WTC11 (cell line): ENCODE measurements around the gene BNIP1. TPM values are rescaled to one million over a fixed set of nuclear protein-coding genes. Genes with fewer than 3 reads are reported as not detected.

Experiments used
- ATAC-seq: fragments of 200-7000 bp; cut with Tn5 transposase; 2 replicates; pipeline ENCODE4 v1.10.0; 2021; ENCODE audit warnings: mild to moderate bottlenecking, moderate library complexity
- CTCF ChIA-PET: fragments of 300-600 bp; sonication (Branson Sonifier 250); formaldehyde crosslinking; loops from one replicate; lab custom pipeline; 2021; ENCODE audit warnings: antibody characterized with exemption; lab: Charles Lee
- POLR2A ChIA-PET: fragments of 350-600 bp; sonication (Branson Sonifier 250); formaldehyde crosslinking; loops from one replicate; lab custom pipeline; 2021; ENCODE audit warnings: antibody characterized with exemption; lab: Charles Lee
- DNase-seq: peaks from one replicate; pipeline ENCODE4 v3.0.0; 2021; ENCODE audit warnings: low spot score
- H3K27ac Mint-ChIP-seq: 2 replicates; pipeline ENCODE4 v1.8.0; 2021; ENCODE audit warnings: mixed read lengths
- H3K27me3 Mint-ChIP-seq: 2 replicates; pipeline ENCODE4 v1.8.0; 2021; ENCODE audit warnings: low read depth, mild to moderate bottlenecking, moderate library complexity, mixed read lengths
- H3K36me3 Mint-ChIP-seq: 2 replicates; pipeline ENCODE4 v1.8.0; 2021; ENCODE audit warnings: mixed read lengths
- H3K4me1 Mint-ChIP-seq: 2 replicates; pipeline ENCODE4 v1.8.0; 2022; ENCODE audit warnings: mixed read lengths
- H3K4me3 Mint-ChIP-seq: 2 replicates; pipeline ENCODE4 v1.8.0; 2021; ENCODE audit warnings: mild to moderate bottlenecking, moderate library complexity, mixed read lengths
- H3K9me3 Mint-ChIP-seq: 2 replicates; pipeline ENCODE4 v1.8.0; 2021; ENCODE audit warnings: mixed read lengths
- ATF1 ChIP-seq: sonication (generic); formaldehyde crosslinking; IDR thresholded peaks from 2 replicates; pipeline ENCODE4 v1.8.1; 2023; ENCODE audit warnings: mild to moderate bottlenecking, moderate library complexity, missing genetic modification reagents
- CREB1 ChIP-seq: sonication (generic); formaldehyde crosslinking; IDR thresholded peaks from 2 replicates; pipeline ENCODE4 v1.8.0; 2023; ENCODE audit warnings: mild to moderate bottlenecking, missing genetic modification reagents
- ELF4 ChIP-seq: sonication (generic); formaldehyde crosslinking; IDR thresholded peaks from 2 replicates; pipeline ENCODE4 v1.8.1; 2022; ENCODE audit warnings: low read depth, mild to moderate bottlenecking, moderate library complexity, missing genetic modification reagents
- ESRRA ChIP-seq: sonication (generic); formaldehyde crosslinking; IDR thresholded peaks from 2 replicates; pipeline ENCODE4 v1.8.1; 2022; ENCODE audit warnings: mild to moderate bottlenecking, missing genetic modification reagents, borderline replicate concordance
- FOXP1 ChIP-seq: sonication (generic); formaldehyde crosslinking; IDR thresholded peaks from 2 replicates; pipeline ENCODE4 v1.8.0; 2022; ENCODE audit warnings: missing genetic modification reagents, mild to moderate bottlenecking, moderate library complexity, borderline replicate concordance
- GRHL2 ChIP-seq: fragments of 250-450 bp; sonication (Bioruptor Pico); IDR thresholded peaks from 2 replicates; pipeline ENCODE4 v1.8.0; 2022; ENCODE audit warnings: mild to moderate bottlenecking, moderate library complexity; ENCODE audit not compliant: insufficient replicate concordance, severe bottlenecking
- IRF2 ChIP-seq: sonication (generic); formaldehyde crosslinking; IDR thresholded peaks from 2 replicates; pipeline ENCODE4 v1.8.0; 2022; ENCODE audit warnings: low read depth, missing genetic modification reagents, borderline replicate concordance
- JUN ChIP-seq: sonication (generic); formaldehyde crosslinking; IDR thresholded peaks from 2 replicates; pipeline ENCODE4 v1.8.0; 2023; ENCODE audit warnings: mild to moderate bottlenecking, missing genetic modification reagents
- KAT7 ChIP-seq: sonication (generic); formaldehyde crosslinking; IDR thresholded peaks from 2 replicates; pipeline ENCODE4 v1.8.1; 2023; ENCODE audit warnings: missing genetic modification reagents, mild to moderate bottlenecking, borderline replicate concordance
- NR3C1 ChIP-seq: sonication (generic); formaldehyde crosslinking; conservative IDR thresholded peaks from 2 replicates; pipeline ENCODE4 v1.8.1; 2023; ENCODE audit warnings: low read depth, mild to moderate bottlenecking, missing genetic modification reagents
- TCF7 ChIP-seq: sonication (generic); formaldehyde crosslinking; IDR thresholded peaks from 2 replicates; pipeline ENCODE4 v1.8.0; 2022; ENCODE audit warnings: mild to moderate bottlenecking, low read depth, missing genetic modification reagents, moderate library complexity
- TEAD1 ChIP-seq: sonication (generic); formaldehyde crosslinking; IDR thresholded peaks from 2 replicates; pipeline ENCODE4 v1.8.0; 2022; ENCODE audit warnings: mild to moderate bottlenecking, missing genetic modification reagents
- ZNF671 ChIP-seq: fragments of 250-450 bp; sonication (Bioruptor Pico); IDR thresholded peaks from 2 replicates; pipeline ENCODE4 v1.8.0; 2021; ENCODE audit warnings: mild to moderate bottlenecking
- total RNA-seq: library from RNA; stranded (reverse); gene quantifications from 3 replicates; pipeline ENCODE4 v1.2.3, GENCODE V29; 2021
- TF ChIP-seq, protein P1 (sequence below): sonication (generic); formaldehyde crosslinking; IDR thresholded peaks from 2 replicates; pipeline ENCODE4 v1.8.1; 2022; ENCODE audit warnings: mild to moderate bottlenecking, moderate library complexity, missing genetic modification reagents
- TF ChIP-seq, protein P2 (sequence below): sonication (generic); formaldehyde crosslinking; IDR thresholded peaks from 2 replicates; pipeline ENCODE4 v1.8.1; 2023; ENCODE audit warnings: mild to moderate bottlenecking, missing genetic modification reagents
- TF ChIP-seq, protein P3 (sequence below): sonication (generic); formaldehyde crosslinking; IDR thresholded peaks from 2 replicates; pipeline ENCODE4 v1.8.1; 2023; ENCODE audit warnings: mild to moderate bottlenecking, missing genetic modification reagents, moderate library complexity
- TF ChIP-seq, protein P4 (sequence below): sonication (generic); formaldehyde crosslinking; IDR thresholded peaks from 2 replicates; pipeline ENCODE4 v1.8.0; 2022; ENCODE audit warnings: mild to moderate bottlenecking, missing genetic modification reagents
- TF ChIP-seq, protein P5 (sequence below): sonication (generic); formaldehyde crosslinking; IDR thresholded peaks from 2 replicates; pipeline ENCODE4 v1.8.0; 2022; ENCODE audit warnings: mild to moderate bottlenecking, missing genetic modification reagents
- TF ChIP-seq, protein P6 (sequence below): sonication (generic); formaldehyde crosslinking; conservative IDR thresholded peaks from 2 replicates; pipeline ENCODE4 v1.8.1; 2023; ENCODE audit warnings: mild to moderate bottlenecking, low read depth, missing genetic modification reagents, moderate library complexity
- TF ChIP-seq, protein P7 (sequence below): sonication (generic); formaldehyde crosslinking; IDR thresholded peaks from 2 replicates; pipeline ENCODE4 v1.8.0; 2023; ENCODE audit warnings: mild to moderate bottlenecking, missing genetic modification reagents
- TF ChIP-seq, protein P8 (sequence below): sonication (generic); formaldehyde crosslinking; IDR thresholded peaks from 2 replicates; pipeline ENCODE4 v1.8.1; 2023; ENCODE audit warnings: mild to moderate bottlenecking, missing genetic modification reagents
- TF ChIP-seq, protein P9 (sequence below): sonication (generic); formaldehyde crosslinking; IDR thresholded peaks from 2 replicates; pipeline ENCODE4 v1.8.1; 2023; ENCODE audit warnings: mild to moderate bottlenecking, missing genetic modification reagents, moderate library complexity

BNIP1 gene
- total RNA-seq, 1 experiment from 2014 or later, result 15.4 TPM

DNA sequence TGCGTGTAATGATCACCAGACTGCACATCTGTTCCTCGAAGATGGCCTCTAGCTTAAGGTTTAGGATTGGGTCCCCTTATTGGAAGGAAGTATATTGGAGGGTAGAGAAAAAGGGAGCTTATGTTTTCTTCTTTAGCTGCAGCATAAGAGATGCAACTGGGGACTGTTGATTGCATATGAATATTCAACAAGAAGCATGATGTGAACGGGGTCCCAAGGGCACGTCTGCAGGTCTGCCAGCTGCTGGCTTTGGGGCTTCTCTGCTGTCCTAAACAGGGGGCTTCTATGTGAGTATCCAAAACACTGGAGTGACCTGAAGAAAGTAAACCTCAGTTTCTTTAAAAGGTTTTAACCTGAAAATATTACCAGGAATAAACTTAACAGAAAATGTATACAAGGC, 3.6 kb upstream of the BNIP1 start:
- peaks cover 31% of the 10 kb centered on the region for H3K4me1 Mint-ChIP-seq
- H3K27me3 Mint-ChIP-seq, result no peaks in the 10 kb centered on the region; the same call in 1 of the 2 replicates
- H3K27ac Mint-ChIP-seq, result no peak overlapping the region
- CTCF ChIA-PET, result interaction anchor here (1.1 to 2.8 kb wide), 4 partner anchors 84 to 424 kb away, joined by 3 to 11 read pairs (median 4); no protein-coding TSS in a partner anchor
- H3K4me3 Mint-ChIP-seq, result no peak overlapping the region
- 0 out of 2 replicates have a peak, but pooled peaks cover 2% of the 10 kb centered on the region for H3K9me3 Mint-ChIP-seq
- no peak for ATAC-seq
- DNase-seq, result no peak
- TF ChIP-seq ELF4 (no peak), GRHL2 (CRISPR knock-in tag) (no peak), TCF7 (CRISPR knock-in tag) (no peak), KAT7 (no peak), JUN (no peak), ZNF671 (CRISPR knock-in tag) (no peak), ATF1 (CRISPR knock-in tag) (no peak), IRF2 (CRISPR knock-in tag) (no peak), FOXP1 (CRISPR knock-in tag) (no peak), CREB1 (CRISPR knock-in tag) (no peak)
- TF ChIP-seq, protein P1, sequence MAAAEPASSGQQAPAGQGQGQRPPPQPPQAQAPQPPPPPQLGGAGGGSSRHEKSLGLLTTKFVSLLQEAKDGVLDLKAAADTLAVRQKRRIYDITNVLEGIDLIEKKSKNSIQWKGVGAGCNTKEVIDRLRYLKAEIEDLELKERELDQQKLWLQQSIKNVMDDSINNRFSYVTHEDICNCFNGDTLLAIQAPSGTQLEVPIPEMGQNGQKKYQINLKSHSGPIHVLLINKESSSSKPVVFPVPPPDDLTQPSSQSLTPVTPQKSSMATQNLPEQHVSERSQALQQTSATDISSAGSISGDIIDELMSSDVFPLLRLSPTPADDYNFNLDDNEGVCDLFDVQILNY (CRISPR knock-in tag), result no peak
- TF ChIP-seq, protein P2, sequence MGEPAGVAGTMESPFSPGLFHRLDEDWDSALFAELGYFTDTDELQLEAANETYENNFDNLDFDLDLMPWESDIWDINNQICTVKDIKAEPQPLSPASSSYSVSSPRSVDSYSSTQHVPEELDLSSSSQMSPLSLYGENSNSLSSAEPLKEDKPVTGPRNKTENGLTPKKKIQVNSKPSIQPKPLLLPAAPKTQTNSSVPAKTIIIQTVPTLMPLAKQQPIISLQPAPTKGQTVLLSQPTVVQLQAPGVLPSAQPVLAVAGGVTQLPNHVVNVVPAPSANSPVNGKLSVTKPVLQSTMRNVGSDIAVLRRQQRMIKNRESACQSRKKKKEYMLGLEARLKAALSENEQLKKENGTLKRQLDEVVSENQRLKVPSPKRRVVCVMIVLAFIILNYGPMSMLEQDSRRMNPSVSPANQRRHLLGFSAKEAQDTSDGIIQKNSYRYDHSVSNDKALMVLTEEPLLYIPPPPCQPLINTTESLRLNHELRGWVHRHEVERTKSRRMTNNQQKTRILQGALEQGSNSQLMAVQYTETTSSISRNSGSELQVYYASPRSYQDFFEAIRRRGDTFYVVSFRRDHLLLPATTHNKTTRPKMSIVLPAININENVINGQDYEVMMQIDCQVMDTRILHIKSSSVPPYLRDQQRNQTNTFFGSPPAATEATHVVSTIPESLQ (CRISPR knock-in tag), result no peak
- TF ChIP-seq, protein P3, sequence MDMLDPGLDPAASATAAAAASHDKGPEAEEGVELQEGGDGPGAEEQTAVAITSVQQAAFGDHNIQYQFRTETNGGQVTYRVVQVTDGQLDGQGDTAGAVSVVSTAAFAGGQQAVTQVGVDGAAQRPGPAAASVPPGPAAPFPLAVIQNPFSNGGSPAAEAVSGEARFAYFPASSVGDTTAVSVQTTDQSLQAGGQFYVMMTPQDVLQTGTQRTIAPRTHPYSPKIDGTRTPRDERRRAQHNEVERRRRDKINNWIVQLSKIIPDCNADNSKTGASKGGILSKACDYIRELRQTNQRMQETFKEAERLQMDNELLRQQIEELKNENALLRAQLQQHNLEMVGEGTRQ (CRISPR knock-in tag), result no peak
- TF ChIP-seq, protein P4, sequence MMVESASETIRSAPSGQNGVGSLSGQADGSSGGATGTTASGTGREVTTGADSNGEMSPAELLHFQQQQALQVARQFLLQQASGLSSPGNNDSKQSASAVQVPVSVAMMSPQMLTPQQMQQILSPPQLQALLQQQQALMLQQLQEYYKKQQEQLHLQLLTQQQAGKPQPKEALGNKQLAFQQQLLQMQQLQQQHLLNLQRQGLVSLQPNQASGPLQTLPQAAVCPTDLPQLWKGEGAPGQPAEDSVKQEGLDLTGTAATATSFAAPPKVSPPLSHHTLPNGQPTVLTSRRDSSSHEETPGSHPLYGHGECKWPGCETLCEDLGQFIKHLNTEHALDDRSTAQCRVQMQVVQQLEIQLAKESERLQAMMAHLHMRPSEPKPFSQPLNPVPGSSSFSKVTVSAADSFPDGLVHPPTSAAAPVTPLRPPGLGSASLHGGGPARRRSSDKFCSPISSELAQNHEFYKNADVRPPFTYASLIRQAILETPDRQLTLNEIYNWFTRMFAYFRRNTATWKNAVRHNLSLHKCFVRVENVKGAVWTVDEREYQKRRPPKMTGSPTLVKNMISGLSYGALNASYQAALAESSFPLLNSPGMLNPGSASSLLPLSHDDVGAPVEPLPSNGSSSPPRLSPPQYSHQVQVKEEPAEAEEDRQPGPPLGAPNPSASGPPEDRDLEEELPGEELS, result no peak
- POLR2A ChIA-PET, result no interaction called here
- H3K36me3 Mint-ChIP-seq, result no peaks in the 10 kb centered on the region

DNA sequence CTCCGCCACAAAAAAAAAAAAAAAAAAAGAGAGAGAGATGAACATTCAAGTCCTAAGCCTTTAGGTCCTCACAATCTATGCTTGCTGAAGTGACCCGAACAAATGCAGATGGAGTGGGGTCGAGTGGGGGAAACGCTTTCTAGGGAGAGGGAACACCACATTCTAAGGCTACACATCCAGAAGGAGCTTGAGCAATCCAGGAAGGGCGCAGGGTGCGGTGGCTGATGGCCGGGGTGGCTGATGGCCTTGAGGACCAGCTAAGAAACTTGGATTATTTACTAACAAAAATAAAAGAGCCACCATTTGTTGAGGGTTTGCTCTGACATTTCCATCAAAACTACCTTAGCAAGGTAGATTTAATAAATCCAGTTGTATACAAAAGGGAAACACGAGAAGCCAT, 764 bp upstream of the BNIP1 start:
- ChIA-PET CTCF (interaction anchor here (0.9 kb wide), 1 partner anchor 86 kb away, joined by 6 read pairs; no protein-coding TSS in a partner anchor), POLR2A (interaction anchor here (0.9 kb wide), 1 partner anchor 8 kb away, joined by 6 read pairs; no protein-coding TSS in a partner anchor)
- Mint-ChIP-seq H3K9me3 (0 out of 2 replicates have a peak, but pooled peaks cover 2% of the 10 kb centered on the region), H3K27ac (no peak overlapping the region), H3K36me3 (peaks cover 13% of the 10 kb centered on the region), H3K4me1 (peaks cover 24% of the 10 kb centered on the region), H3K27me3 (no peaks in the 10 kb centered on the region; the same call in 1 of the 2 replicates), H3K4me3 (no peak overlapping the region)
- ATAC-seq, result no peak
- no peak for DNase-seq
- TF ChIP-seq, protein P5, sequence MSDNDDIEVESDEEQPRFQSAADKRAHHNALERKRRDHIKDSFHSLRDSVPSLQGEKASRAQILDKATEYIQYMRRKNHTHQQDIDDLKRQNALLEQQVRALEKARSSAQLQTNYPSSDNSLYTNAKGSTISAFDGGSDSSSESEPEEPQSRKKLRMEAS (CRISPR knock-in tag), result no peak
- no peak for TF ChIP-seq ESRRA (CRISPR knock-in tag)
- TF ChIP-seq, protein P6, sequence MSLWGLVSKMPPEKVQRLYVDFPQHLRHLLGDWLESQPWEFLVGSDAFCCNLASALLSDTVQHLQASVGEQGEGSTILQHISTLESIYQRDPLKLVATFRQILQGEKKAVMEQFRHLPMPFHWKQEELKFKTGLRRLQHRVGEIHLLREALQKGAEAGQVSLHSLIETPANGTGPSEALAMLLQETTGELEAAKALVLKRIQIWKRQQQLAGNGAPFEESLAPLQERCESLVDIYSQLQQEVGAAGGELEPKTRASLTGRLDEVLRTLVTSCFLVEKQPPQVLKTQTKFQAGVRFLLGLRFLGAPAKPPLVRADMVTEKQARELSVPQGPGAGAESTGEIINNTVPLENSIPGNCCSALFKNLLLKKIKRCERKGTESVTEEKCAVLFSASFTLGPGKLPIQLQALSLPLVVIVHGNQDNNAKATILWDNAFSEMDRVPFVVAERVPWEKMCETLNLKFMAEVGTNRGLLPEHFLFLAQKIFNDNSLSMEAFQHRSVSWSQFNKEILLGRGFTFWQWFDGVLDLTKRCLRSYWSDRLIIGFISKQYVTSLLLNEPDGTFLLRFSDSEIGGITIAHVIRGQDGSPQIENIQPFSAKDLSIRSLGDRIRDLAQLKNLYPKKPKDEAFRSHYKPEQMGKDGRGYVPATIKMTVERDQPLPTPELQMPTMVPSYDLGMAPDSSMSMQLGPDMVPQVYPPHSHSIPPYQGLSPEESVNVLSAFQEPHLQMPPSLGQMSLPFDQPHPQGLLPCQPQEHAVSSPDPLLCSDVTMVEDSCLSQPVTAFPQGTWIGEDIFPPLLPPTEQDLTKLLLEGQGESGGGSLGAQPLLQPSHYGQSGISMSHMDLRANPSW (CRISPR knock-in tag), result no peak
- TF ChIP-seq, protein P7, sequence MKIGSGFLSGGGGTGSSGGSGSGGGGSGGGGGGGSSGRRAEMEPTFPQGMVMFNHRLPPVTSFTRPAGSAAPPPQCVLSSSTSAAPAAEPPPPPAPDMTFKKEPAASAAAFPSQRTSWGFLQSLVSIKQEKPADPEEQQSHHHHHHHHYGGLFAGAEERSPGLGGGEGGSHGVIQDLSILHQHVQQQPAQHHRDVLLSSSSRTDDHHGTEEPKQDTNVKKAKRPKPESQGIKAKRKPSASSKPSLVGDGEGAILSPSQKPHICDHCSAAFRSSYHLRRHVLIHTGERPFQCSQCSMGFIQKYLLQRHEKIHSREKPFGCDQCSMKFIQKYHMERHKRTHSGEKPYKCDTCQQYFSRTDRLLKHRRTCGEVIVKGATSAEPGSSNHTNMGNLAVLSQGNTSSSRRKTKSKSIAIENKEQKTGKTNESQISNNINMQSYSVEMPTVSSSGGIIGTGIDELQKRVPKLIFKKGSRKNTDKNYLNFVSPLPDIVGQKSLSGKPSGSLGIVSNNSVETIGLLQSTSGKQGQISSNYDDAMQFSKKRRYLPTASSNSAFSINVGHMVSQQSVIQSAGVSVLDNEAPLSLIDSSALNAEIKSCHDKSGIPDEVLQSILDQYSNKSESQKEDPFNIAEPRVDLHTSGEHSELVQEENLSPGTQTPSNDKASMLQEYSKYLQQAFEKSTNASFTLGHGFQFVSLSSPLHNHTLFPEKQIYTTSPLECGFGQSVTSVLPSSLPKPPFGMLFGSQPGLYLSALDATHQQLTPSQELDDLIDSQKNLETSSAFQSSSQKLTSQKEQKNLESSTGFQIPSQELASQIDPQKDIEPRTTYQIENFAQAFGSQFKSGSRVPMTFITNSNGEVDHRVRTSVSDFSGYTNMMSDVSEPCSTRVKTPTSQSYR (CRISPR knock-in tag), result no peak
- no peak for TF ChIP-seq NR3C1 (CRISPR knock-in tag)
- TF ChIP-seq, protein P8, sequence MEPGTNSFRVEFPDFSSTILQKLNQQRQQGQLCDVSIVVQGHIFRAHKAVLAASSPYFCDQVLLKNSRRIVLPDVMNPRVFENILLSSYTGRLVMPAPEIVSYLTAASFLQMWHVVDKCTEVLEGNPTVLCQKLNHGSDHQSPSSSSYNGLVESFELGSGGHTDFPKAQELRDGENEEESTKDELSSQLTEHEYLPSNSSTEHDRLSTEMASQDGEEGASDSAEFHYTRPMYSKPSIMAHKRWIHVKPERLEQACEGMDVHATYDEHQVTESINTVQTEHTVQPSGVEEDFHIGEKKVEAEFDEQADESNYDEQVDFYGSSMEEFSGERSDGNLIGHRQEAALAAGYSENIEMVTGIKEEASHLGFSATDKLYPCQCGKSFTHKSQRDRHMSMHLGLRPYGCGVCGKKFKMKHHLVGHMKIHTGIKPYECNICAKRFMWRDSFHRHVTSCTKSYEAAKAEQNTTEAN, result no peak
- TF ChIP-seq TEAD1 (CRISPR knock-in tag), result no peak
- TF ChIP-seq, protein P9, sequence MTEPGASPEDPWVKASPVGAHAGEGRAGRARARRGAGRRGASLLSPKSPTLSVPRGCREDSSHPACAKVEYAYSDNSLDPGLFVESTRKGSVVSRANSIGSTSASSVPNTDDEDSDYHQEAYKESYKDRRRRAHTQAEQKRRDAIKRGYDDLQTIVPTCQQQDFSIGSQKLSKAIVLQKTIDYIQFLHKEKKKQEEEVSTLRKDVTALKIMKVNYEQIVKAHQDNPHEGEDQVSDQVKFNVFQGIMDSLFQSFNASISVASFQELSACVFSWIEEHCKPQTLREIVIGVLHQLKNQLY (CRISPR knock-in tag), result no peak
